Common myeloid progenitor, CD34-positive (primary cell): ENCODE results near the gene OR7G3. TPM values are rescaled to one million over a fixed set of nuclear protein-coding genes. Genes with fewer than 3 reads are reported as not detected.
A peak's percentile ranks its signal among the peaks of the same experiment; 100 is the strongest.

Source experiments
- CTCF ChIA-PET: fragments of 350-600 bp; sonication (Branson Sonifier 250); formaldehyde crosslinking; loops from one replicate; lab custom pipeline; 2021; ENCODE audit warnings: antibody characterized with exemption; lab: Charles Lee
- POLR2A ChIA-PET: fragments of 350-600 bp; sonication (Branson Sonifier 250); formaldehyde crosslinking; loops from one replicate; lab custom pipeline; 2021; ENCODE audit warnings: antibody characterized with exemption; lab: Charles Lee
- DNase-seq, 3 donors: peaks; one replicate each; pipeline versions ENCODE4 v3.0.0 to v3.0.0-alpha.2; 2013
- H3K27ac ChIP-seq, 2 experiments: 1 replicate in 1 of 2; 2 replicates in 1 of 2; pipeline ENCODE4 v1.7.0; 2013; ENCODE audit warnings: inconsistent platforms in 2 of 2, low read length in 2 of 2, mild to moderate bottlenecking in 2 of 2, low read depth in 1 of 2, moderate library complexity in 1 of 2; ENCODE audit not compliant: severe bottlenecking in 2 of 2, insufficient read depth in 1 of 2, poor library complexity in 1 of 2
- H3K27me3 ChIP-seq, 5 experiments: replicated peaks in 2 of 5; 1 replicate in 3 of 5; 2 replicates in 2 of 5; pipeline versions ENCODE4 v1.6.1 to v1.7.0; 2013; ENCODE audit warnings: low read length in 4 of 5, mild to moderate bottlenecking in 2 of 5, moderate library complexity in 2 of 5, inconsistent platforms in 1 of 5; ENCODE audit not compliant: insufficient read depth in 5 of 5, control insufficient read depth in 4 of 5
- H3K36me3 ChIP-seq, 4 experiments: 1 replicate in 2 of 4; 2 replicates in 2 of 4; pipeline versions ENCODE4 v1.6.1 to v1.7.0; 2013; ENCODE audit warnings: low read length in 3 of 4, control low read depth in 1 of 4, mild to moderate bottlenecking in 1 of 4; ENCODE audit not compliant: control insufficient read depth in 4 of 4, insufficient read depth in 4 of 4
- H3K4me1 ChIP-seq, 4 experiments: 1 replicate in 3 of 4; 2 replicates in 1 of 4; pipeline versions ENCODE4 v1.6.1 to v1.7.1; 2013; ENCODE audit warnings: low read length in 3 of 4, mild to moderate bottlenecking in 3 of 4, control low read depth in 1 of 4, inconsistent platforms in 1 of 4, moderate library complexity in 1 of 4; ENCODE audit not compliant: control insufficient read depth in 4 of 4, insufficient read depth in 4 of 4; ENCODE audit errors: control extremely low read depth in 1 of 4
- H3K4me3 ChIP-seq, 7 experiments: 1 replicate in 4 of 7; 2 replicates in 3 of 7; pipeline versions ENCODE4 v1.5.1 to v1.7.0; 2013; ENCODE audit warnings: mild to moderate bottlenecking in 7 of 7, low read length in 6 of 7, moderate library complexity in 6 of 7, inconsistent platforms in 2 of 7, low read depth in 2 of 7, control low read depth in 1 of 7; ENCODE audit not compliant: insufficient read depth in 4 of 7, control insufficient read depth in 1 of 7; ENCODE audit errors: extremely low read depth in 1 of 7
- H3K9me3 ChIP-seq, 5 experiments: 1 replicate in 4 of 5; 2 replicates in 1 of 5; pipeline versions ENCODE4 v1.6.1 to v1.7.1; 2013; ENCODE audit warnings: low read length in 4 of 5, mild to moderate bottlenecking in 2 of 5, inconsistent platforms in 1 of 5, low read depth in 1 of 5, moderate library complexity in 1 of 5; ENCODE audit not compliant: control insufficient read depth in 4 of 5, insufficient read depth in 2 of 5; ENCODE audit errors: control extremely low read depth in 1 of 5
- WGBS: methylation state at CpG from one replicate; pipeline ENCODE4 v1.1.5; 2013; ENCODE audit not compliant: insufficient coverage; 5-methylcytosine and 5-hydroxymethylcytosine counted together
- polyA plus RNA-seq: library from polyadenylated mRNA; unstranded; fragments of 120-200 nt; gene quantifications from one replicate; pipeline ENCODE4 v1.2.1, GENCODE V29; 2013

The OR7G3 gene
- not detected for polyA plus RNA-seq

DNA sequence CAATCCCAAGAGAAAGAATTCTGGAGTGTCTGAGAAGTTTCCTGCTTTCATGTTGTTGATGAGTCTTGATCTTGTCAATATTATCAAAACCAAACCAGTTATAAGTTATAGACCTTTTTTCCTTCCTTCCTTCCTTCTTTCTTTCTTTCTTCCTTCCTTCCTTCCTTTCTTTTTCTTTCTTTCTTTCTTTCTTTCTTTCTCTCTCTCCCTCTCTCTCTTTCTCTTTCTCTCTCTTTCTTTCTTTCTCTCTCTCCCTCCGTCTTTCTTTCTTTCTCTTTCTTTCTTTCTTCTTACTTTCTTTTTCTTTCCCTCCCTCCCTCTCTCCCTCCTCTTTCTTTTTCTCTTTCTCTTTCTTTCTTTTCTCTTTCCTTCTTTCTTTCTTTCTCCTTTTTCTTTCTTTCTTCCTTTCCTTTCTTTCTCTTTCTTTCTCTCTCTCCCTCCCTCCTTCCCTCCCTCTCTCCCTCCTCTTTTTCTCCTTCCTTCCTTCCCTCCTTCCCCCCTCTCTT, at the start of gene OR7G3:
TSS of gene OR7G3 (minus strand) at position 51 of the 506 bp plus-strand sequence. CDS start at position 51, 0 bp downstream.
- peaks cover 0 to 6% (median 0%) of the 10 kb centered on the region in 5 experiments for H3K27me3 ChIP-seq
- no peak within 1 kb of the TSS for H3K4me3 ChIP-seq
- H3K36me3 ChIP-seq = no peaks in the 10 kb centered on the region
- 81% methylated on average over 1 of the region's 1 CpG for WGBS
- H3K4me1 ChIP-seq = peaks cover 0 to 5% (median 2%) of the 10 kb centered on the region in 4 experiments
- no peaks in the 10 kb centered on the region for H3K9me3 ChIP-seq
- ChIA-PET POLR2A (no interaction called here), CTCF (no interaction called here)
- DNase-seq = no peak
- H3K27ac ChIP-seq = no peak within 1 kb of the TSS

DNA sequence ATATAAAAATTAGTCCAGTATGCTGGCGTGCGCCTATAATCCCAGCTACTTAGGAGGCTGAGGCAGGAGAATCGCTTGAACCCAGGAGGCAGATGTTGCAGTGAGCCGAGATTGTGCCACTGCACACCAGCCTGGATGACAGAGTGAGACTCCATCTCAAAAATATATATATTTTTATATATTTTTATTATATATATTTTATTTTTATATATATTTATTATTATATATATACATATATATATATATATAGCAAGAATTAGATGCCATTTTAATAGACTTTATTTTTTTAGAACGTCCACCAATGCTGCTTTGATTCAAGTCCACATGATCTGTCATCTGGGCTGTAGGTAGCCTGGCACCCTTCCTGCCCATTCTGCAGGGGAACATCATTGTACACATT, 48.6 kb upstream of the OR7G3 start:
- Histone ChIP-seq H3K27me3 (no peaks in the 10 kb centered on the region), H3K27ac (no peak overlapping the region), H3K4me3 (no peak overlapping the region), H3K36me3 (peaks cover 0 to 5% (median 0%) of the 10 kb centered on the region in 4 experiments), H3K9me3 (peaks cover 0 to 2% (median 0%) of the 10 kb centered on the region in 5 experiments), H3K4me1 (no peaks in the 10 kb centered on the region)
- WGBS = 80% methylated on average over 1 of the region's 5 CpGs
- no peak for DNase-seq
- CTCF ChIA-PET = no interaction called here
- POLR2A ChIA-PET = no interaction called here

DNA sequence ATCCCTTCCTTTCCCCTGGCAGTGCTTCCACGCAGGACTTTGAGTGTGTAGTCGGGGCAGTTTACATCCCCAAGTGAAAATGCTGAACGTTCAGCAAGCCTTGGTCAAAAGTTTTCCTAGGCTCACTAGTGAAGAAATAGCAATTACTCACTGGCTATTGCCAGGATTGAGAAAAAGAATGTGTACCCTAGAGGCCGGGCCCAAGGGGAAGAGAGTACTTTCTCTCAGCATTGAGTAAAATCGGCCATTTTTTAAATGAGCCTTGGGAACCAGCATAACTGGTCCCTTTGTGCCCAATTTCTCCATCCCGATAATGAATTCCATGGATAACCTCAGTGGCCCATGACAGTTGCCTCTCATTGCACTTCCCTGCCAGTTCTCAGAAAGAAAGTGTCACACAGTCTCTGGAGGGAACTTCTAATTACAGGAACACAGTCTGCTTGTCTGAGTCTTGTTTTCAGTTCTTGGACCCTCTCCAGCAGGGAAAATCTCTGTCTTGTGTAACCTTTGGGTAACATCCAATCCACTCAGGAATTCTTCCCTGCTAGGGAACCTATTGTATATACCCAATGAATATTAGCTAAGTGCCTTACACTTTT, 44.7 kb upstream of the OR7G3 start:
- DNase-seq = no peak
- Histone ChIP-seq H3K9me3 (peaks cover 0 to 2% (median 0%) of the 10 kb centered on the region in 5 experiments), H3K4me3 (no peak overlapping the region), H3K36me3 (peaks cover 0 to 8% (median 6%) of the 10 kb centered on the region in 4 experiments), H3K27ac (no peak overlapping the region), H3K4me1 (no peaks in the 10 kb centered on the region), H3K27me3 (no peaks in the 10 kb centered on the region)
- POLR2A ChIA-PET = no interaction called here
- CTCF ChIA-PET = no interaction called here
- 99% methylated on average over 6 of the region's 6 CpGs for WGBS

DNA sequence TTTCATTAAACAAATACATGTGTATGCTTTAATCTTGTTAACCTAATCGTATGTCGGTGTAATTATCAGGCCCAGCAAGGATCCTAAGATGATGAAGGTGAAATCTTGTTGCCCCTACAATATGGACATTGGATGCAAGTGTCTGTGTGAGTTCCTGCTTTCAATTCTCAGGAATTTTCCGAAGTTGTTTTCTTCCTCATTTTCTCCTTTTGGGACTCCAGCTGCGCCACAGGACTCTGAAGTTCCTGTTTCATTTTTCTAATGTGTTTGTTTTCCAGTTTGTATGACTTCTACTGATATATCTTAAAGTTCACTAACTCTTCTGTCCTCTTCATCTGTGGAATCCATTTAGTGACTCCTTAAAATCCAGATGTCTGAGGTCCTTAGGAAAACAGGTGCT, 40.1 kb upstream of the OR7G3 start:
- 100% methylated on average over 1 of the region's 4 CpGs for WGBS
- H3K4me1 ChIP-seq = no peaks in the 10 kb centered on the region
- no peak for DNase-seq
- no peaks in the 10 kb centered on the region for H3K27me3 ChIP-seq
- peaks cover 1 to 12% (median 12%) of the 10 kb centered on the region in 5 experiments for H3K9me3 ChIP-seq
- no peak overlapping the region for H3K27ac ChIP-seq
- peaks cover 16 to 43% (median 31%) of the 10 kb centered on the region in 4 experiments for H3K36me3 ChIP-seq
- H3K4me3 ChIP-seq = no peak overlapping the region
- CTCF ChIA-PET = no interaction called here
- POLR2A ChIA-PET = no interaction called here

DNA sequence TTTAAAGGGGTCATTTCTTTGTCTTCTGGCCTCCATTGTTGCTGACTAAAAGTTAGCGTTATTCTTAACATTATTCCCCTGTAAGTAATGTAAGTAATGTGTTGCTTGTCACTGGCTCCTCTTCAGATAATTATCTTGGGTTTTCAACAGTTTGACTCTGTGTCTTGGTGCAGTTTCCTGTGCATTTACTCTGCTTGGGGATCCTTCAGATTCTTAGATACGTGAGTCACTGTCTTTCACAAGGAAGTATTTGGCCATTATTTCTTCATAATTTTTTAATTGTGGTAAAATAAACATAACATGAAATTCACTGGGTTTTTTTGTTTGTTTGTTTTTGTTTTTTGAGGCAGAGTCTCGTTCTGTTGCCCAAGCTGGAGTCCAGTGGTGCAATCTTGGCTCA, 38.5 kb upstream of the OR7G3 start:
- WGBS = 86% methylated on average over 1 of the region's 3 CpGs
- Histone ChIP-seq H3K27ac (no peak overlapping the region), H3K27me3 (peaks cover 0 to 8% (median 0%) of the 10 kb centered on the region in 5 experiments), H3K4me1 (no peaks in the 10 kb centered on the region), H3K9me3 (peaks cover 7 to 28% (median 28%) of the 10 kb centered on the region in 5 experiments), H3K36me3 (peaks cover 32 to 59% (median 47%) of the 10 kb centered on the region in 4 experiments), H3K4me3 (no peak overlapping the region)
- no peak for DNase-seq
- CTCF ChIA-PET = no interaction called here
- POLR2A ChIA-PET = no interaction called here

DNA sequence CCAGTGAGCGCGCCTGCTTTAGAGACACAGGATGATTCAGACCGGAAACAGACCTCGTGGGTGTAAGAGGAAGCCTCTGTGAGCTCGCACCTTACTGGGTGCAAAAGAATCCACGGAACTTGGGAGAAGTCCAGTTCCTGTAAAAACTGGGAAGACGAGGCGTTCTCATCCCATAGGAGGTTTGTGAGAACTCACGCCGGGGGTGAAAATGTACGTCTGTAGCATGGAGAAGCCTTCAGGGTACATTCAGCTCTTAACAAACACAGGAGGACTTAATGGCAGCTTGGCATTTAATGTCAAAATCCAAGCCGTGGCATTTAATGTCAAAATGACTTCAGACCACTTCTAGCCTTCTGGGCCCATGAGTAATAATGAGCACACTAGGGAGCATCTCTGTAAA, 34.7 kb upstream of the OR7G3 start:
- no peak overlapping the region for H3K27ac ChIP-seq
- H3K27me3 ChIP-seq = peaks cover 0 to 8% (median 0%) of the 10 kb centered on the region in 5 experiments
- H3K4me1 ChIP-seq = no peaks in the 10 kb centered on the region
- peaks cover 47 to 88% (median 81%) of the 10 kb centered on the region in 4 experiments for H3K36me3 ChIP-seq
- ChIA-PET CTCF (interaction anchor here (0.9 kb wide), 1 partner anchor 43 kb away, joined by 4 read pairs; no protein-coding TSS in a partner anchor), POLR2A (no interaction called here)
- H3K4me3 ChIP-seq = peak overlapping the region in 1 of 7 experiments; percentile 45
- H3K9me3 ChIP-seq = peaks cover 7 to 62% (median 60%) of the 10 kb centered on the region in 5 experiments
- 99% methylated on average over 12 of the region's 12 CpGs for WGBS
- DNase-seq = no peak

DNA sequence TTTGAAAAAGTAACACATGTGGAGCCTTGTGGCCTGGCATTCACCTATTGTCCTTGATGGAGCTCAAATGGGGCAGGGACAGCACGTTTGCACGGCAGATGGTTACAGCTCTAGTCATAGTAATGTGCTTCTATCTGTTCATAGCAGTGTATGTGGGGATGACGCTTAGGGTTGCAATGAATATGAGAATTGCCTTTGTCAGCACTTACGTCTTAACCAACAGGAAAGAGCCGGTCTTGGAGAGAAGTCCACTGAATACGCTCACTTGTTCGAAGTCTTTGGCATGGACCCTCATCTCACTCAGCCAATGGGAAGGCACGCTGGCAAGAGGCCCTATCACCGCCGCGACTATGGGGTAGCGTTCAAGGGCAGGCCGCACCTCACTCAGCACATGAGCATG, 33.1 kb upstream of the OR7G3 start:
- Histone ChIP-seq H3K27ac (no peak overlapping the region), H3K36me3 (peaks cover 58 to 96% (median 93%) of the 10 kb centered on the region in 4 experiments), H3K4me3 (peak overlapping the region in 1 of 7 experiments; percentile 29), H3K4me1 (no peaks in the 10 kb centered on the region), H3K27me3 (peaks cover 0 to 8% (median 0%) of the 10 kb centered on the region in 5 experiments), H3K9me3 (peaks cover 9 to 75% (median 69%) of the 10 kb centered on the region in 5 experiments)
- POLR2A ChIA-PET = no interaction called here
- WGBS = over 99% methylated on average over 13 of the region's 13 CpGs
- CTCF ChIA-PET = no interaction called here
- DNase-seq = no peak
